H9 (cell line): Measurements from ENCODE around the gene TIFAB. TPM values are rescaled to one million over a fixed set of nuclear protein-coding genes. Genes with fewer than 3 reads are reported as not detected.

Source experiments
- DNase-seq: peaks from one replicate; pipeline ENCODE4 v3.0.0-alpha.2; 2017
- H2AFZ ChIP-seq: one replicate; pipeline ENCODE4 v1.6.1; 2013; ENCODE audit warnings: mild to moderate bottlenecking, low read length, control low read depth, moderate library complexity
- H2AK5ac ChIP-seq: 2 replicates; pipeline ENCODE4 v1.6.1; 2013; ENCODE audit warnings: low read length, control low read depth, mixed read lengths; ENCODE audit not compliant: insufficient read length
- H2BK120ac ChIP-seq: one replicate; pipeline ENCODE4 v1.6.1; 2013; ENCODE audit warnings: low read depth, mild to moderate bottlenecking, low read length, control low read depth, inconsistent platforms; ENCODE audit not compliant: poor library complexity, severe bottlenecking
- H2BK12ac ChIP-seq: 2 replicates; pipeline ENCODE4 v1.6.1; 2013; ENCODE audit warnings: low read length, control low read depth, mixed read lengths, low read depth; ENCODE audit not compliant: insufficient read length
- H2BK15ac ChIP-seq: 2 replicates; pipeline ENCODE4 v1.6.1; 2013; ENCODE audit warnings: low read depth, low read length, control low read depth
- H2BK20ac ChIP-seq: one replicate; pipeline ENCODE4 v1.6.1; 2013; ENCODE audit warnings: low read depth, mild to moderate bottlenecking, low read length, control low read depth, inconsistent platforms; ENCODE audit not compliant: poor library complexity, severe bottlenecking
- H2BK5ac ChIP-seq: 2 replicates; pipeline ENCODE4 v1.6.1; 2013; ENCODE audit warnings: low read length, control low read depth, mixed read lengths; ENCODE audit not compliant: insufficient read length
- H3K14ac ChIP-seq: 2 replicates; pipeline ENCODE4 v1.6.1; 2013; ENCODE audit warnings: low read length, control low read depth; ENCODE audit not compliant: insufficient read depth
- H3K18ac ChIP-seq: 2 replicates; pipeline ENCODE4 v1.6.1; 2013; ENCODE audit warnings: low read depth, mild to moderate bottlenecking, mixed read lengths, low read length, control low read depth; ENCODE audit not compliant: insufficient read length
- H3K23ac ChIP-seq: 2 replicates; pipeline ENCODE4 v1.6.1; 2013; ENCODE audit warnings: low read length, control low read depth, mixed read lengths, low read depth; ENCODE audit not compliant: insufficient read length
- H3K23me2 ChIP-seq: 2 replicates; pipeline ENCODE4 v1.6.1; 2013; ENCODE audit warnings: low read depth, mild to moderate bottlenecking, mixed read lengths, low read length, control low read depth; ENCODE audit not compliant: insufficient read length, poor library complexity, severe bottlenecking
- H3K27ac ChIP-seq: 2 replicates; pipeline ENCODE4 v1.5.1; 2013; ENCODE audit warnings: low read length, control low read depth, mixed read lengths, low read depth; ENCODE audit not compliant: insufficient read length
- H3K27me3 ChIP-seq: 2 replicates; pipeline ENCODE4 v1.6.1; 2013; ENCODE audit warnings: low read length, control low read depth, inconsistent platforms; ENCODE audit not compliant: insufficient read depth
- H3K4ac ChIP-seq: 2 replicates; pipeline ENCODE4 v1.6.1; 2013; ENCODE audit warnings: low read depth, mild to moderate bottlenecking, control low read depth, inconsistent platforms, low read length, moderate library complexity
- H3K4me1 ChIP-seq: 2 replicates; pipeline ENCODE4 v1.6.1; 2013; ENCODE audit warnings: low read length, control low read depth, inconsistent platforms; ENCODE audit not compliant: insufficient read depth
- H3K4me2 ChIP-seq: 2 replicates; pipeline ENCODE4 v1.6.1; 2013; ENCODE audit warnings: low read length, control low read depth, mixed read lengths; ENCODE audit not compliant: insufficient read length, insufficient read depth
- H3K56ac ChIP-seq: 2 replicates; pipeline ENCODE4 v1.6.1; 2013; ENCODE audit warnings: low read depth, mild to moderate bottlenecking, mixed read lengths, low read length, control low read depth; ENCODE audit not compliant: insufficient read length
- H3K79me1 ChIP-seq: 2 replicates; pipeline ENCODE4 v1.6.1; 2013; ENCODE audit warnings: low read depth, mild to moderate bottlenecking, moderate library complexity, low read length, control low read depth, inconsistent platforms; ENCODE audit not compliant: insufficient read depth, poor library complexity, severe bottlenecking
- H3K79me2 ChIP-seq: 2 replicates; pipeline ENCODE4 v1.6.1; 2013; ENCODE audit warnings: low read length, control low read depth, inconsistent platforms; ENCODE audit not compliant: insufficient read depth
- H3K9ac ChIP-seq: 2 replicates; pipeline ENCODE4 v1.6.1; 2013; ENCODE audit warnings: low read length, control low read depth, mixed read lengths; ENCODE audit not compliant: insufficient read length; ENCODE audit errors: extremely low read depth
- H3K9me3 ChIP-seq: one replicate; pipeline ENCODE4 v1.6.1; 2013; ENCODE audit warnings: low read depth, low read length, inconsistent platforms; ENCODE audit not compliant: control insufficient read depth
- H3T11ph ChIP-seq: one replicate; pipeline ENCODE4 v1.6.1; 2013; ENCODE audit warnings: mild to moderate bottlenecking, low read length, control low read depth, inconsistent platforms
- H4K20me1 ChIP-seq: one replicate; pipeline ENCODE4 v1.6.1; 2013; ENCODE audit not compliant: control insufficient read depth, insufficient read length, insufficient read depth
- H4K5ac ChIP-seq: 2 replicates; pipeline ENCODE4 v1.6.1; 2013; ENCODE audit warnings: low read depth, mild to moderate bottlenecking, mixed read lengths, low read length, control low read depth; ENCODE audit not compliant: insufficient read length
- H4K8ac ChIP-seq: replicated peaks from 2 replicates; pipeline ENCODE4 v1.6.1; 2013; ENCODE audit warnings: low read length, control low read depth, mixed read lengths, low read depth; ENCODE audit not compliant: insufficient read length
- H4K91ac ChIP-seq: 2 replicates; pipeline ENCODE4 v1.6.1; 2013; ENCODE audit warnings: low read depth, mild to moderate bottlenecking, moderate library complexity, mixed read lengths, low read length, control low read depth; ENCODE audit not compliant: insufficient read length
- H3K27ac Mint-ChIP-seq, 3 experiments: 2 replicates in 2 of 3; 3 replicates in 1 of 3; pipeline ENCODE4 v1.8.0; 2020 to 2021; ENCODE audit warnings: mixed read lengths in 3 of 3, mild to moderate bottlenecking in 1 of 3, moderate library complexity in 1 of 3
- H3K27me3 Mint-ChIP-seq: 2 replicates; pipeline ENCODE4 v1.8.0; 2021; ENCODE audit warnings: low read depth, mild to moderate bottlenecking, moderate library complexity, mixed read lengths
- H3K36me3 Mint-ChIP-seq, 3 experiments: 2 replicates in 2 of 3; 3 replicates in 1 of 3; pipeline ENCODE4 v1.8.0; 2020 to 2021; ENCODE audit warnings: low read depth in 3 of 3, mixed read lengths in 3 of 3; ENCODE audit not compliant: insufficient read depth in 1 of 3
- H3K4me1 Mint-ChIP-seq, 2 experiments: 2 replicates each; pipeline ENCODE4 v1.8.0; 2020; ENCODE audit warnings: mixed read lengths in 2 of 2
- H3K4me3 Mint-ChIP-seq, 2 experiments: 2 replicates in 1 of 2; 3 replicates in 1 of 2; pipeline ENCODE4 v1.8.0; 2020 to 2021; ENCODE audit warnings: mild to moderate bottlenecking in 2 of 2, mixed read lengths in 2 of 2, moderate library complexity in 1 of 2
- H3K9me3 Mint-ChIP-seq, 2 experiments: 2 replicates in 1 of 2; 3 replicates in 1 of 2; pipeline ENCODE4 v1.8.0; 2020; ENCODE audit warnings: mild to moderate bottlenecking in 2 of 2, mixed read lengths in 2 of 2, moderate library complexity in 1 of 2
- WGBS: extraction: QIAGEN DNeasy Blood & Tissue Kit; methylation state at CpG from one replicate; pipeline ENCODE4 v1.1.7; 2013; ENCODE audit warnings: missing lambda C conversion rate, low lambda C conversion rate, mixed read lengths; ENCODE audit not compliant: insufficient read length; ENCODE audit errors: extremely low coverage; 5-methylcytosine and 5-hydroxymethylcytosine counted together
- total RNA-seq: library from RNA; stranded (reverse); gene quantifications from 2 replicates; pipeline ENCODE4 v1.2.1, GENCODE V29; 2021
- TF ChIP-seq, protein P1 (sequence below): fragments of 200-600 bp; sonication (generic); conservative IDR thresholded peaks from 3 replicates; pipeline ENCODE4 v1.8.0; 2021; ENCODE audit warnings: antibody characterized with exemption, mild to moderate bottlenecking

The TIFAB gene
- total RNA-seq, 1 experiment from 2014 or later: not detected

DNA sequence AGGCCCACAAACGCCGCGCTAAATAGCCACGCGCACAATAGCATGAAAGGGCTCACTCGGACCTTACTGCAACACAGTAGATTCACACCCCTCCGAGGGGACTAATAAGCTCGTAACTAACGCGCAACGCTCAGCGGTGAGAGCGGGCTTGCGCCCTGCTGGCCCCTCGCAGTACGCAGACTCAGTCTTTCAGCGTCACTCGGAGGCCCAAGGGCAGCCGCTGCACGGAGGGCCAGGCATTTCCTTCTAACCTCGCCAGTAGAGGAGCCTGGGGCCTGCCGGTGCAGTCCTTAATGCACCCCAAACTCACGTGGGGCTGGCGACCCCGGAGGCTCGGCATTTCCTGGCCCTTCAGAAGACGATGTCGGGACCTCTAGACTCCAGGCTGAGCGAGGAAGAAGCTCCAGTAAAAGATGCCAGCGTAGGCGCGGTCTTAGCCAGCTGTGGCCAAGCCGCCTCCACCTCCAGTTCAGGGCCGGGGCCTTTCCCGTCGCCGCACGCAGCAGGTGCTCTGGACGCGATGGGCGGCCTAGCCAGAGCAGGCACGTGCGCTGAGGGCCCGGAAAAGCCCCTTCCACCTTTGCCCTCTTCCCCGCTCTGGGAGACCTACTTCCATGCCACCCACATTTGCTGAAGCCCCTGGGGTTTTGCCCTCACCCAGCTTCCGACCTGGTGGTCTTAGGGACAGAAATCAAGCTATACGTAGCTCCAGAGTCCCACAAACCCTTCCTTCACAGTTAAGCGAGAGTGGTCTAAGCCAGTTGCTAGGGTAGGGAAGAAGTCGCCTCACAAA, 38.3 kb upstream of the TIFAB start:
- no peak overlapping the region for H3T11ph ChIP-seq
- no peak overlapping the region for H2AK5ac ChIP-seq
- no peak for DNase-seq
- H4K5ac ChIP-seq: no peak overlapping the region
- H4K8ac ChIP-seq: no peak overlapping the region
- no peaks in the 10 kb centered on the region for H3K79me1 ChIP-seq
- no peak overlapping the region for H3K27ac ChIP-seq
- H3K36me3 Mint-ChIP-seq: 0 out of 7 replicates have a peak, but pooled peaks cover 0 to 2% (median 0%) of the 10 kb centered on the region in 3 experiments
- H2AFZ ChIP-seq: no peak overlapping the region
- no peak overlapping the region for H2BK12ac ChIP-seq
- peak overlapping the region; percentile 52 to 84 for H3K4me3 Mint-ChIP-seq
- no peak overlapping the region for H3K18ac ChIP-seq
- H3K4ac ChIP-seq: no peak overlapping the region
- TF ChIP-seq, protein P1, sequence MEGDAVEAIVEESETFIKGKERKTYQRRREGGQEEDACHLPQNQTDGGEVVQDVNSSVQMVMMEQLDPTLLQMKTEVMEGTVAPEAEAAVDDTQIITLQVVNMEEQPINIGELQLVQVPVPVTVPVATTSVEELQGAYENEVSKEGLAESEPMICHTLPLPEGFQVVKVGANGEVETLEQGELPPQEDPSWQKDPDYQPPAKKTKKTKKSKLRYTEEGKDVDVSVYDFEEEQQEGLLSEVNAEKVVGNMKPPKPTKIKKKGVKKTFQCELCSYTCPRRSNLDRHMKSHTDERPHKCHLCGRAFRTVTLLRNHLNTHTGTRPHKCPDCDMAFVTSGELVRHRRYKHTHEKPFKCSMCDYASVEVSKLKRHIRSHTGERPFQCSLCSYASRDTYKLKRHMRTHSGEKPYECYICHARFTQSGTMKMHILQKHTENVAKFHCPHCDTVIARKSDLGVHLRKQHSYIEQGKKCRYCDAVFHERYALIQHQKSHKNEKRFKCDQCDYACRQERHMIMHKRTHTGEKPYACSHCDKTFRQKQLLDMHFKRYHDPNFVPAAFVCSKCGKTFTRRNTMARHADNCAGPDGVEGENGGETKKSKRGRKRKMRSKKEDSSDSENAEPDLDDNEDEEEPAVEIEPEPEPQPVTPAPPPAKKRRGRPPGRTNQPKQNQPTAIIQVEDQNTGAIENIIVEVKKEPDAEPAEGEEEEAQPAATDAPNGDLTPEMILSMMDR: no peak
- no peak overlapping the region for H3K56ac ChIP-seq
- H3K23ac ChIP-seq: no peak overlapping the region
- no peaks in the 10 kb centered on the region for H3K9me3 ChIP-seq
- peaks cover 93% of the 10 kb centered on the region for H3K27me3 ChIP-seq
- no peak overlapping the region for H3K9ac ChIP-seq
- no CpG with 5 or more reads among the region's 49 CpGs for WGBS
- H3K27me3 Mint-ChIP-seq: no peaks in the 10 kb centered on the region
- peaks cover 2% of the 10 kb centered on the region; the same call in 1 of the 2 replicates for H3K4me1 ChIP-seq
- H4K20me1 ChIP-seq: no peaks in the 10 kb centered on the region
- no peak overlapping the region for H2BK20ac ChIP-seq
- peak overlapping the region; percentile 46 for H3K4me2 ChIP-seq
- H2BK15ac ChIP-seq: no peak overlapping the region
- H3K14ac ChIP-seq: no peak overlapping the region; the same call in 1 of the 2 replicates
- peaks cover 43 to 59% of the 10 kb centered on the region in 2 experiments for H3K4me1 Mint-ChIP-seq
- H3K27ac Mint-ChIP-seq: no peak overlapping the region
- peaks cover 2 to 7% of the 10 kb centered on the region in 2 experiments; a peak in 2 of 5 replicates for H3K9me3 Mint-ChIP-seq
- H3K79me2 ChIP-seq: no peaks in the 10 kb centered on the region
- H4K91ac ChIP-seq: no peak overlapping the region
- H3K23me2 ChIP-seq: peaks cover 24% of the 10 kb centered on the region
- H2BK120ac ChIP-seq: no peak overlapping the region
- H2BK5ac ChIP-seq: no peak overlapping the region
